Trophoblast cell (in vitro differentiated cells and primary cell): ENCODE data around the gene ATP1B3.

Source experiments
- DNase-seq, 2 donors: peaks; one replicate each; pipeline ENCODE4 v3.0.0-alpha.2; 2016
- H2AFZ ChIP-seq: 2 replicates; pipeline ENCODE4 v1.6.1; 2013; ENCODE audit warnings: low read length, moderate library complexity, mild to moderate bottlenecking; ENCODE audit not compliant: insufficient read depth, poor library complexity
- H2AK5ac ChIP-seq: 2 replicates; pipeline ENCODE4 v1.6.1; 2013; ENCODE audit warnings: mild to moderate bottlenecking, low read length
- H2BK120ac ChIP-seq: 2 replicates; pipeline ENCODE4 v1.6.1; 2013; ENCODE audit warnings: low read length, mild to moderate bottlenecking, moderate library complexity; ENCODE audit not compliant: insufficient read depth, poor library complexity
- H2BK12ac ChIP-seq: 2 replicates; pipeline ENCODE4 v1.6.1; 2013; ENCODE audit warnings: mild to moderate bottlenecking, low read length, moderate library complexity
- H2BK5ac ChIP-seq: 2 replicates; pipeline ENCODE4 v1.6.1; 2013; ENCODE audit warnings: low read length, low read depth, moderate library complexity, mild to moderate bottlenecking; ENCODE audit not compliant: poor library complexity
- H3K14ac ChIP-seq: 2 replicates; pipeline ENCODE4 v1.6.1; 2013; ENCODE audit warnings: mild to moderate bottlenecking, low read length
- H3K18ac ChIP-seq: 2 replicates; pipeline ENCODE4 v1.6.1; 2013; ENCODE audit warnings: mild to moderate bottlenecking, low read length
- H3K23ac ChIP-seq: 2 replicates; pipeline ENCODE4 v1.6.1; 2013; ENCODE audit warnings: low read length
- H3K27ac ChIP-seq: 2 replicates; pipeline ENCODE4 v1.5.1; 2013; ENCODE audit warnings: low read depth, mild to moderate bottlenecking, inconsistent platforms, low read length, moderate library complexity
- H3K27me3 ChIP-seq: 2 replicates; pipeline ENCODE4 v1.6.1; 2013; ENCODE audit warnings: inconsistent platforms, mild to moderate bottlenecking, low read length, moderate library complexity; ENCODE audit not compliant: insufficient read depth
- H3K36me3 ChIP-seq, 2 experiments: 1 replicate in 1 of 2; 2 replicates in 1 of 2; pipeline ENCODE4 v1.6.1; 2013; ENCODE audit warnings: low read length in 2 of 2, mild to moderate bottlenecking in 2 of 2, moderate library complexity in 1 of 2; ENCODE audit not compliant: insufficient read depth in 2 of 2, control insufficient read depth in 1 of 2
- H3K4ac ChIP-seq: 2 replicates; pipeline ENCODE4 v1.6.1; 2013; ENCODE audit warnings: low read depth, mild to moderate bottlenecking, low read length, moderate library complexity
- H3K4me1 ChIP-seq, 2 experiments: 1 replicate in 1 of 2; 2 replicates in 1 of 2; pipeline ENCODE4 v1.6.1; 2013; ENCODE audit warnings: low read length in 2 of 2, mild to moderate bottlenecking in 2 of 2, moderate library complexity in 1 of 2; ENCODE audit not compliant: insufficient read depth in 2 of 2, control insufficient read depth in 1 of 2
- H3K4me2 ChIP-seq: 2 replicates; pipeline ENCODE4 v1.6.1; 2013; ENCODE audit warnings: inconsistent platforms, mild to moderate bottlenecking, low read length, moderate library complexity
- H3K4me3 ChIP-seq: 2 replicates; pipeline ENCODE4 v1.5.1; 2013; ENCODE audit warnings: mild to moderate bottlenecking, low read depth, low read length, inconsistent platforms
- H3K79me1 ChIP-seq: one replicate; pipeline ENCODE4 v1.6.1; 2013; ENCODE audit warnings: low read length
- H3K79me2 ChIP-seq: 2 replicates; pipeline ENCODE4 v1.6.1; 2013; ENCODE audit warnings: low read length, mild to moderate bottlenecking; ENCODE audit not compliant: control insufficient read depth, insufficient read depth, poor library complexity
- H3K9ac ChIP-seq: 2 replicates; pipeline ENCODE4 v1.6.1; 2013; ENCODE audit warnings: mild to moderate bottlenecking, low read length
- H3K9me3 ChIP-seq: 2 replicates; pipeline ENCODE4 v1.6.1; 2013; ENCODE audit warnings: low read depth, mild to moderate bottlenecking, control low read depth, inconsistent platforms, low read length; ENCODE audit not compliant: insufficient read depth
- H4K12ac ChIP-seq: 2 replicates; pipeline ENCODE4 v1.6.1; 2013; ENCODE audit warnings: low read depth, mild to moderate bottlenecking, low read length, moderate library complexity
- H4K8ac ChIP-seq: 2 replicates; pipeline ENCODE4 v1.6.1; 2013; ENCODE audit warnings: low read depth, mild to moderate bottlenecking, low read length, moderate library complexity
- H4K91ac ChIP-seq: one replicate; pipeline ENCODE4 v1.6.1; 2013; ENCODE audit warnings: low read depth, mild to moderate bottlenecking, low read length, moderate library complexity
- WGBS: extraction: QIAGEN DNeasy Blood & Tissue Kit; methylation state at CpG from one replicate; pipeline ENCODE4 v1.1.7; 2013; ENCODE audit warnings: missing lambda C conversion rate; ENCODE audit not compliant: insufficient read length, insufficient coverage; ENCODE audit errors: extremely low coverage; 5-methylcytosine and 5-hydroxymethylcytosine counted together

ATP1B3 gene

GRCh38 chr3:141949399-141949798, 73.0 kb downstream of the ATP1B3 start:
- peaks cover 1 to 4% of the 10 kb centered on the region in 2 experiments for H3K4me1 ChIP-seq
- no CpG with 5 or more reads among the region's 10 CpGs for WGBS
- H3K23ac ChIP-seq = no peak overlapping the region
- no peak overlapping the region for H3K9ac ChIP-seq
- no peak overlapping the region for H3K4me3 ChIP-seq
- no peak for DNase-seq
- H4K12ac ChIP-seq = no peak overlapping the region
- H3K79me2 ChIP-seq = no peaks in the 10 kb centered on the region
- H2AK5ac ChIP-seq = no peak overlapping the region
- no peak overlapping the region for H3K4me2 ChIP-seq
- H3K9me3 ChIP-seq = no peaks in the 10 kb centered on the region
- H2BK12ac ChIP-seq = no peak overlapping the region
- H3K27me3 ChIP-seq = no peaks in the 10 kb centered on the region
- H3K27ac ChIP-seq = no peak overlapping the region
- H3K14ac ChIP-seq = no peak overlapping the region
- no peak overlapping the region for H3K18ac ChIP-seq
- no peak overlapping the region for H2BK120ac ChIP-seq
- H2BK5ac ChIP-seq = no peak overlapping the region
- no peaks in the 10 kb centered on the region for H3K79me1 ChIP-seq
- no peaks in the 10 kb centered on the region for H3K36me3 ChIP-seq
- no peak overlapping the region for H2AFZ ChIP-seq
- no peak overlapping the region for H3K4ac ChIP-seq
- no peak overlapping the region for H4K91ac ChIP-seq
- no peak overlapping the region for H4K8ac ChIP-seq

- H4K12ac ChIP-seq = no peak overlapping the region
- WGBS = no CpG with 5 or more reads among the region's 6 CpGs
These were observed 73.5 kb downstream of the ATP1B3 start for GRCh38 chr3:141949972-141950371.

GRCh38 chr3:141950572-141951493, 74.4 kb downstream of the ATP1B3 start:
- Histone ChIP-seq H3K79me2 (no peaks in the 10 kb centered on the region), H2BK5ac (no peak overlapping the region), H3K4me2 (no peak overlapping the region), H3K4me3 (no peak overlapping the region), H3K27ac (no peak overlapping the region), H3K9ac (no peak overlapping the region), H3K4me1 (peaks cover 0 to 4% of the 10 kb centered on the region in 2 experiments), H3K79me1 (no peaks in the 10 kb centered on the region), H2AK5ac (no peak overlapping the region), H3K23ac (no peak overlapping the region), H2BK120ac (no peak overlapping the region), H2AFZ (no peak overlapping the region), H3K18ac (no peak overlapping the region), H3K27me3 (no peaks in the 10 kb centered on the region), H3K9me3 (no peaks in the 10 kb centered on the region), H4K8ac (no peak overlapping the region), H4K12ac (no peak overlapping the region), H3K4ac (no peak overlapping the region), H2BK12ac (no peak overlapping the region), H3K14ac (no peak overlapping the region), H3K36me3 (no peaks in the 10 kb centered on the region), H4K91ac (no peak overlapping the region)
- DNase-seq = no peak
- WGBS = no CpG with 5 or more reads among the region's 4 CpGs

More at GRCh38 chr3:141949972-141950371, 73.5 kb downstream of the ATP1B3 start:
- Histone ChIP-seq H3K27me3 (no peaks in the 10 kb centered on the region), H3K4me3 (no peak overlapping the region), H3K14ac (no peak overlapping the region), H3K9me3 (no peaks in the 10 kb centered on the region), H3K79me1 (no peaks in the 10 kb centered on the region), H2AFZ (no peak overlapping the region), H3K79me2 (no peaks in the 10 kb centered on the region), H4K8ac (no peak overlapping the region), H3K36me3 (no peaks in the 10 kb centered on the region), H3K4me1 (peaks cover 0 to 4% of the 10 kb centered on the region in 2 experiments), H3K27ac (no peak overlapping the region), H3K4ac (no peak overlapping the region), H3K18ac (no peak overlapping the region), H4K91ac (no peak overlapping the region), H3K4me2 (no peak overlapping the region), H2BK120ac (no peak overlapping the region), H3K9ac (no peak overlapping the region), H2BK12ac (no peak overlapping the region), H3K23ac (no peak overlapping the region), H2BK5ac (no peak overlapping the region), H2AK5ac (no peak overlapping the region)
- DNase-seq = no peak

- no peak overlapping the region for H2AFZ ChIP-seq
- H4K12ac ChIP-seq = no peak overlapping the region
- no peak overlapping the region for H3K23ac ChIP-seq
- no peak overlapping the region for H3K27ac ChIP-seq
- H3K4me3 ChIP-seq = no peak overlapping the region
- no peak overlapping the region for H3K14ac ChIP-seq
- H3K27me3 ChIP-seq = no peaks in the 10 kb centered on the region
- no CpG with 5 or more reads among the region's 2 CpGs for WGBS
- peaks cover 0 to 4% of the 10 kb centered on the region in 2 experiments for H3K4me1 ChIP-seq
- no peak overlapping the region for H2BK120ac ChIP-seq
- H3K9me3 ChIP-seq = no peaks in the 10 kb centered on the region
- no peak for DNase-seq
- no peak overlapping the region for H3K4me2 ChIP-seq
- H3K18ac ChIP-seq = no peak overlapping the region
- H4K91ac ChIP-seq = no peak overlapping the region
- no peak overlapping the region for H3K9ac ChIP-seq
- H4K8ac ChIP-seq = no peak overlapping the region
- H3K4ac ChIP-seq = no peak overlapping the region
- H3K79me2 ChIP-seq = no peaks in the 10 kb centered on the region
- peaks cover 0 to 3% of the 10 kb centered on the region in 2 experiments for H3K36me3 ChIP-seq
- no peak overlapping the region for H2BK5ac ChIP-seq
- no peak overlapping the region for H2AK5ac ChIP-seq
- H2BK12ac ChIP-seq = no peak overlapping the region
- no peaks in the 10 kb centered on the region for H3K79me1 ChIP-seq
These were observed 76.2 kb downstream of the ATP1B3 start for GRCh38 chr3:141952611-141953010.
